AG10803 (cell line): Measurements from ENCODE around the gene DPH7.
A peak's percentile ranks its signal among the peaks of the same experiment; 100 is the strongest.
"Not testable (repeated sequence)": the region's sequence is repeated elsewhere in the genome, so short reads cannot be mapped to it uniquely, and the experiment has no call there.

ENCODE experiments used
- DNase-seq: peaks from one replicate; pipeline ENCODE4 v3.0.0; 2010; ENCODE audit warnings: low read depth
- H3K4me3 ChIP-seq: 2 replicates; pipeline ENCODE4 v1.5.1; 2011; ENCODE audit warnings: mild to moderate bottlenecking, low read length, control low read depth
- CTCF ChIP-seq: conservative IDR thresholded peaks from 2 replicates; pipeline ENCODE4 v1.5.1; 2011; ENCODE audit warnings: mild to moderate bottlenecking, low read length, control low read depth, inconsistent platforms

The DPH7 gene

GRCh38 chr9:137543237-137543963, 35.3 kb downstream of the DPH7 start:
- no peak for TF ChIP-seq CTCF
- H3K4me3 ChIP-seq: no peak overlapping the region
- no peak for DNase-seq

- no peak for DNase-seq
- H3K4me3 ChIP-seq: no peak overlapping the region
- no peak for TF ChIP-seq CTCF
Observed at GRCh38 chr9:137542486-137542885, 36.2 kb downstream of the DPH7 start.

- no peak for DNase-seq
- no peak for TF ChIP-seq CTCF
- no peak overlapping the region for H3K4me3 ChIP-seq
Observed at GRCh38 chr9:137540536-137540935, 38.2 kb downstream of the DPH7 start.

GRCh38 chr9:137538058-137538457, 40.7 kb downstream of the DPH7 start:
- TF ChIP-seq CTCF: no peak
- no peak overlapping the region for H3K4me3 ChIP-seq
- DNase-seq: no peak

- not testable (repeated sequence) for H3K4me3 ChIP-seq, DNase-seq
Observed at GRCh38 chr9:137536594-137537131, 42.1 kb downstream of the DPH7 start.

GRCh38 chr9:137535120-137535428, 43.7 kb downstream of the DPH7 start:
- H3K4me3 ChIP-seq: no peak overlapping the region
- TF ChIP-seq CTCF: no peak
- no peak for DNase-seq

- no peak overlapping the region for H3K4me3 ChIP-seq
- peak; percentile 73 for TF ChIP-seq CTCF
- peak; percentile 60 for DNase-seq
Observed at GRCh38 chr9:137534256-137535119, 44.2 kb downstream of the DPH7 start.

GRCh38 chr9:137532891-137533468, 45.7 kb downstream of the DPH7 start:
- not testable (repeated sequence) for DNase-seq, H3K4me3 ChIP-seq
